Osteoblast (primary cell): ENCODE measurements around the gene SEZ6. TPM values are rescaled to one million over a fixed set of nuclear protein-coding genes. Genes with fewer than 3 reads are reported as not detected.

Experiments
- DNase-seq: peaks from one replicate; pipeline ENCODE4 v3.0.0; 2011; ENCODE audit warnings: low spot score, mixed read lengths; ENCODE audit not compliant: insufficient read length; ENCODE audit errors: missing footprints
- H2AFZ ChIP-seq: 2 replicates; pipeline ENCODE4 v1.6.0; 2011; ENCODE audit warnings: mild to moderate bottlenecking, low read length
- H3K27ac ChIP-seq: 2 replicates; pipeline ENCODE4 v1.5.1; 2011; ENCODE audit warnings: mild to moderate bottlenecking, low read depth, low read length, moderate library complexity
- H3K27me3 ChIP-seq: 2 replicates; pipeline ENCODE4 v1.6.0; 2012; ENCODE audit warnings: mild to moderate bottlenecking, control low read depth, inconsistent platforms, low read length, moderate library complexity; ENCODE audit not compliant: insufficient read depth
- H3K36me3 ChIP-seq: 2 replicates; pipeline ENCODE4 v1.5.1; 2011; ENCODE audit warnings: mild to moderate bottlenecking, low read length, control low read depth, moderate library complexity; ENCODE audit not compliant: insufficient read depth
- H3K4me1 ChIP-seq: 2 replicates; pipeline ENCODE4 v1.5.1; 2011; ENCODE audit warnings: mild to moderate bottlenecking, low read length, control low read depth, moderate library complexity; ENCODE audit not compliant: insufficient read depth
- H3K4me2 ChIP-seq: 2 replicates; pipeline ENCODE4 v1.6.0; 2011; ENCODE audit warnings: mild to moderate bottlenecking, low read length; ENCODE audit not compliant: insufficient read depth
- H3K4me3 ChIP-seq: fragments of 200-600 bp; sonication (generic); 3 replicates; pipeline ENCODE4 v1.5.1; 2012; ENCODE audit warnings: mild to moderate bottlenecking, low read length, inconsistent platforms; ENCODE audit not compliant: insufficient read depth
- H3K79me2 ChIP-seq: 2 replicates; pipeline ENCODE4 v1.6.0; 2012; ENCODE audit warnings: mild to moderate bottlenecking, low read length, control low read depth, inconsistent platforms; ENCODE audit not compliant: insufficient read depth
- H3K9me3 ChIP-seq: 2 replicates; pipeline ENCODE4 v1.5.1; 2011; ENCODE audit warnings: low read depth, low read length, control low read depth
- H4K20me1 ChIP-seq: 2 replicates; pipeline ENCODE4 v1.6.0; 2012; ENCODE audit warnings: mild to moderate bottlenecking, low read length, control low read depth; ENCODE audit not compliant: insufficient read depth
- total RNA-seq: library from RNA; depleted of rRNA; stranded (reverse); fragments of >200 nt; gene quantifications from 2 replicates; pipeline ENCODE4 v1.2.3, GENCODE V29; 2012
- TF ChIP-seq, protein P1 (sequence below): IDR thresholded peaks from 2 replicates; pipeline ENCODE4 v1.5.1; 2011; ENCODE audit warnings: mild to moderate bottlenecking, low read depth, low read length, moderate library complexity; ENCODE audit errors: extremely low read depth

SEZ6 gene
- total RNA-seq, 1 donor = not detected

DNA sequence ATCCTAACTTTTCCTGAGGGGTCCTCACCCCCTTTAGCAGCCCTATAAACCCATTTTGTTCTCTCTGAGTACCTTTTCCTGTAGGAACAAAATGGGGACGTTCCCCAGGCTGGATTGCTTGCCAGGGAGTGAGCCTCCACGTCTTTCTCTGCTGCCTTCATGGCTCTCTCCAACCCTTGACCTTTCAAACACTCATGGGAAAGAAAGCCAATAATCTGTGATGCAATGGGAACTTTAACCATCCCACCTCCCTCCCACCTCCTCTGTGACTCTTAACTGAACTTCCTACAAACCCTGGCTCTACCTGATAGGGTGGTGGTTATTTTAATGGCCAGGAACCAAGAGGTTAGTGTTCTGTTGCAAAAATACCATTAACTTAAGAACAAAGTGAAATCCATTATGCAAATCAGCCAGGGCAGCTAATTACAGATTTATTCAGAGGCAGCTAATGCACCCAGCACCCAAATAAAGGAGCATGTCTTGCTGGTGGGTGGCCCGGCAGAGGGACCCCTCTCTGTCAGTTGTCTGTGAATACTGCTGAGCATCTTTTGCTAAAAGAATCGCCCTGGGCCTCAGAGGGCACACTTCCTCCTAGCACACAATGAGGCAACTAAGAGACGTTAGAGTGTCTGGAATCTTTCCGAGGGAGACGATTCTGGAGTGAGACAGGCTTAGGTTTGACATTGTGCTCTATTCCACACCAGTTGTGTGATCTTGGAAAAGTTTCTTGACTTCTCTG, 40.1 kb upstream of the SEZ6 start:
- H4K20me1 ChIP-seq = no peaks in the 10 kb centered on the region
- no peaks in the 10 kb centered on the region for H3K79me2 ChIP-seq
- no peak overlapping the region for H3K4me2 ChIP-seq
- no peak overlapping the region for H3K27ac ChIP-seq
- DNase-seq = no peak
- no peak overlapping the region for H3K4me3 ChIP-seq
- no peaks in the 10 kb centered on the region for H3K36me3 ChIP-seq
- TF ChIP-seq, protein P1, sequence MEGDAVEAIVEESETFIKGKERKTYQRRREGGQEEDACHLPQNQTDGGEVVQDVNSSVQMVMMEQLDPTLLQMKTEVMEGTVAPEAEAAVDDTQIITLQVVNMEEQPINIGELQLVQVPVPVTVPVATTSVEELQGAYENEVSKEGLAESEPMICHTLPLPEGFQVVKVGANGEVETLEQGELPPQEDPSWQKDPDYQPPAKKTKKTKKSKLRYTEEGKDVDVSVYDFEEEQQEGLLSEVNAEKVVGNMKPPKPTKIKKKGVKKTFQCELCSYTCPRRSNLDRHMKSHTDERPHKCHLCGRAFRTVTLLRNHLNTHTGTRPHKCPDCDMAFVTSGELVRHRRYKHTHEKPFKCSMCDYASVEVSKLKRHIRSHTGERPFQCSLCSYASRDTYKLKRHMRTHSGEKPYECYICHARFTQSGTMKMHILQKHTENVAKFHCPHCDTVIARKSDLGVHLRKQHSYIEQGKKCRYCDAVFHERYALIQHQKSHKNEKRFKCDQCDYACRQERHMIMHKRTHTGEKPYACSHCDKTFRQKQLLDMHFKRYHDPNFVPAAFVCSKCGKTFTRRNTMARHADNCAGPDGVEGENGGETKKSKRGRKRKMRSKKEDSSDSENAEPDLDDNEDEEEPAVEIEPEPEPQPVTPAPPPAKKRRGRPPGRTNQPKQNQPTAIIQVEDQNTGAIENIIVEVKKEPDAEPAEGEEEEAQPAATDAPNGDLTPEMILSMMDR = no peak
- H3K9me3 ChIP-seq = no peaks in the 10 kb centered on the region
- H3K27me3 ChIP-seq = peaks cover 2% of the 10 kb centered on the region
- H3K4me1 ChIP-seq = peaks cover 38% of the 10 kb centered on the region
- no peak overlapping the region for H2AFZ ChIP-seq

DNA sequence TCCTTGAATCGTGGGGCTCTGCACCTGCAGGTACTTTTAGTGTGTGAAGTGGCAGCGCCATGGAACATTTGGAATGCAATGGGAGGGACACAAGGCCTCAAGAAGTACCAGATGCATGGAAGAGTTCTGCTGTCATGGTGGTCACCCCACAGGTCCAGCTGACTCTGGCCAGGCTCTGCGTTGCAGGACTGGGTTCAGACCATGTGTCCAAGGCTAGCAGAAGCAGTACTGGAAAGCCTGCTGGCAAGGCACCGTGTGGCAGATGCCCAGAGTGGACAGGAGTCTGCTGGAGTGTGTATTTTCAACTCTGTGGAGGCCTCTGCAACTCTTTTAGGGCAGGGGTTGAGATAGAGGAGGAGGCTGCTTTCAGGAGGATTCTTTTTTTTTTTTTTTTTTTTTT, 39.2 kb upstream of the SEZ6 start:
- Histone ChIP-seq H3K4me1 (peaks cover 46% of the 10 kb centered on the region), H3K27ac (no peak overlapping the region), H3K27me3 (peaks cover 2% of the 10 kb centered on the region), H3K9me3 (no peaks in the 10 kb centered on the region), H3K79me2 (no peaks in the 10 kb centered on the region), H4K20me1 (no peaks in the 10 kb centered on the region), H3K4me2 (no peak overlapping the region), H3K36me3 (no peaks in the 10 kb centered on the region), H2AFZ (no peak overlapping the region), H3K4me3 (no peak overlapping the region)
- DNase-seq = no peak
- TF ChIP-seq, protein P1 = no peak

DNA sequence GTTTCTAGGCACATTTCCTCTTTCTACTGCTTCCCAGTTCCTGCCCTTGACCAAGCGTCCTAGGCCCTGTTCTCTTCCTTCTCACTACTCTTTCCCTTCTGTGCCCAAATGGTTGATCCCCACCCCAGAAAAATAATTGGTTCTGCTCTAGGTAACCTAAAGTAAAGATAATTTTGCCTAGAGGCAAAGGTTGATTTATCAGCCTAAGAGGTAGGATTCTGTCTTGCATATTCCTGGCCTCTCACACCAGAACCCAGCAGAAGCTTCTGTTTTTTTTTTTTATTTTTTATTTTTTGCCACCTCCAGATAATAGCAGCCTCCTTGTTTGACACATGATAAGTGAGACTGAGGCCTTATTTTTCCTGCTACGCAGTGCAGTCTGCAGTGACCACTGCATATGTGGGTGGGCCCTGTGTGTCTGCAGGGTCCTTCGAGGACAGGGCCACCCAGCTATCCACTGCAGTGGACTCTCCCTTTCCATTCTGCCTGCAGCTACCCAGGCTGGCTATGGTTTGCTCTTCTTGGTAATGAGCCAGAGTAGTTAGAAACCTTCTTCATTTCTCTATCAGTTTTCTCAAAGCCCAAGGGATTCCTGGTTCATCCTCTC, 37.8 kb upstream of the SEZ6 start:
- TF ChIP-seq, protein P1 = no peak
- no peaks in the 10 kb centered on the region for H3K36me3 ChIP-seq
- no peaks in the 10 kb centered on the region for H4K20me1 ChIP-seq
- no peak for DNase-seq
- no peaks in the 10 kb centered on the region for H3K79me2 ChIP-seq
- H3K27me3 ChIP-seq = peaks cover 7% of the 10 kb centered on the region
- H3K4me2 ChIP-seq = no peak overlapping the region
- H3K27ac ChIP-seq = no peak overlapping the region
- no peak overlapping the region for H2AFZ ChIP-seq
- no peak overlapping the region for H3K4me3 ChIP-seq
- peaks cover 36% of the 10 kb centered on the region for H3K4me1 ChIP-seq
- H3K9me3 ChIP-seq = no peaks in the 10 kb centered on the region
